OCI-LY1 (cell line): Measurements from ENCODE around the gene RPL21.

Experiments
- H2AFZ ChIP-seq: fragments of 200-600 bp; sonication (generic), shearing (Covaris generic); 2 replicates; pipeline ENCODE4 v1.6.0; 2014; ENCODE audit warnings: antibody characterized with exemption, mild to moderate bottlenecking, low read length
- H3F3A ChIP-seq: fragments of 200-600 bp; sonication (generic), shearing (Covaris generic); 2 replicates; pipeline ENCODE4 v1.6.0; 2014; ENCODE audit warnings: mild to moderate bottlenecking, antibody characterized with exemption, low read length, moderate library complexity; ENCODE audit not compliant: insufficient read depth
- H3K27ac ChIP-seq: fragments of 200-600 bp; sonication (generic); 2 replicates; pipeline ENCODE4 v1.5.1; 2014; ENCODE audit warnings: low read length, mixed run types, mild to moderate bottlenecking, low read depth; ENCODE audit not compliant: poor library complexity, severe bottlenecking
- H3K27me3 ChIP-seq: fragments of 200-600 bp; sonication (generic); 2 replicates; pipeline ENCODE4 v1.6.0; 2014; ENCODE audit warnings: antibody characterized with exemption, mild to moderate bottlenecking, low read length, moderate library complexity; ENCODE audit not compliant: insufficient read depth
- H3K36me3 ChIP-seq: fragments of 200-600 bp; sonication (generic); 2 replicates; pipeline ENCODE4 v1.6.1; 2014; ENCODE audit warnings: mild to moderate bottlenecking, antibody characterized with exemption, low read length, moderate library complexity, mixed read lengths; ENCODE audit not compliant: insufficient read depth
- H3K4me1 ChIP-seq: fragments of 200-600 bp; sonication (generic); 2 replicates; pipeline ENCODE4 v1.5.1; 2014; ENCODE audit warnings: mild to moderate bottlenecking, low read length, moderate library complexity; ENCODE audit not compliant: insufficient read depth, severe bottlenecking
- H3K4me2 ChIP-seq: fragments of 200-600 bp; sonication (generic), shearing (Covaris generic); 2 replicates; pipeline ENCODE4 v1.6.1; 2014; ENCODE audit warnings: low read length
- H3K4me3 ChIP-seq: fragments of 200-600 bp; sonication (generic); 2 replicates; pipeline ENCODE4 v1.5.1; 2014; ENCODE audit warnings: low read length, low read depth, mild to moderate bottlenecking, mixed read lengths; ENCODE audit not compliant: poor library complexity, severe bottlenecking
- H3K79me2 ChIP-seq: fragments of 200-600 bp; shearing (Covaris generic); 2 replicates; pipeline ENCODE4 v1.6.1; 2016; ENCODE audit warnings: mixed run types, low read length, mixed read lengths; ENCODE audit not compliant: insufficient read depth
- H3K9ac ChIP-seq: fragments of 200-600 bp; sonication (generic), shearing (Covaris generic); 2 replicates; pipeline ENCODE4 v1.6.1; 2014; ENCODE audit warnings: mild to moderate bottlenecking, low read length, mixed read lengths
- H3K9me2 ChIP-seq: fragments of 200-600 bp; sonication (generic), shearing (Covaris generic); 2 replicates; pipeline ENCODE4 v1.6.1; 2014; ENCODE audit warnings: low read depth, mild to moderate bottlenecking, low read length, mixed read lengths
- H3K9me3 ChIP-seq: fragments of 200-600 bp; shearing (Covaris generic); 2 replicates; pipeline ENCODE4 v1.6.1; 2014; ENCODE audit warnings: low read length, mixed read lengths
- H4K20me1 ChIP-seq: fragments of 200-600 bp; sonication (generic), shearing (Covaris generic); 2 replicates; pipeline ENCODE4 v1.6.0; 2016; ENCODE audit warnings: mild to moderate bottlenecking, low read length; ENCODE audit not compliant: insufficient read depth
- CTCF ChIP-seq: fragments of 200-600 bp; sonication (generic), shearing (Covaris generic); IDR thresholded peaks from 2 replicates; pipeline ENCODE4 v1.5.1; 2017; ENCODE audit warnings: mild to moderate bottlenecking, antibody characterized with exemption, low read length, moderate library complexity, mixed read lengths
- EZH2 ChIP-seq: fragments of 200-600 bp; sonication (generic), shearing (Covaris generic); IDR thresholded peaks from 2 replicates; pipeline ENCODE4 v1.8.0; 2017; ENCODE audit warnings: borderline replicate concordance, mixed run types, mild to moderate bottlenecking, antibody characterized with exemption, low read length, moderate library complexity, mixed read lengths

The RPL21 gene

GRCh38 chr13:27226991-27227390, 24.4 kb upstream of the RPL21 start:
- H3K9me2 ChIP-seq = no peaks in the 10 kb centered on the region
- H4K20me1 ChIP-seq = no peaks in the 10 kb centered on the region
- H3K27me3 ChIP-seq = peaks cover 5% of the 10 kb centered on the region; the same call in 1 of the 2 replicates
- TF ChIP-seq CTCF = no peak
- no peak for TF ChIP-seq EZH2
- no peaks in the 10 kb centered on the region; the same call in 1 of the 2 replicates for H3K36me3 ChIP-seq
- H3F3A ChIP-seq = no peaks in the 10 kb centered on the region
- 0 out of 2 replicates have a peak, but pooled peaks cover 4% of the 10 kb centered on the region for H3K9me3 ChIP-seq
- H3K79me2 ChIP-seq = no peaks in the 10 kb centered on the region
- no peak overlapping the region for H2AFZ ChIP-seq
- no peak overlapping the region for H3K4me3 ChIP-seq
- no peak overlapping the region for H3K27ac ChIP-seq
- no peak overlapping the region for H3K4me2 ChIP-seq
- H3K4me1 ChIP-seq = no peaks in the 10 kb centered on the region
- no peak overlapping the region for H3K9ac ChIP-seq

GRCh38 chr13:27228131-27228530, 23.2 kb upstream of the RPL21 start:
- Histone ChIP-seq H3K4me2 (no peak overlapping the region), H3K27me3 (peaks cover 5% of the 10 kb centered on the region; the same call in 1 of the 2 replicates), H3K27ac (no peak overlapping the region), H3K9me2 (no peaks in the 10 kb centered on the region), H3F3A (no peaks in the 10 kb centered on the region), H3K4me3 (no peak overlapping the region), H3K9ac (no peak overlapping the region), H3K36me3 (no peaks in the 10 kb centered on the region; the same call in 1 of the 2 replicates), H2AFZ (no peak overlapping the region), H3K79me2 (no peaks in the 10 kb centered on the region), H3K9me3 (0 out of 2 replicates have a peak, but pooled peaks cover 4% of the 10 kb centered on the region), H3K4me1 (no peaks in the 10 kb centered on the region), H4K20me1 (no peaks in the 10 kb centered on the region)
- TF ChIP-seq EZH2 (no peak), CTCF (no peak)

DNA sequence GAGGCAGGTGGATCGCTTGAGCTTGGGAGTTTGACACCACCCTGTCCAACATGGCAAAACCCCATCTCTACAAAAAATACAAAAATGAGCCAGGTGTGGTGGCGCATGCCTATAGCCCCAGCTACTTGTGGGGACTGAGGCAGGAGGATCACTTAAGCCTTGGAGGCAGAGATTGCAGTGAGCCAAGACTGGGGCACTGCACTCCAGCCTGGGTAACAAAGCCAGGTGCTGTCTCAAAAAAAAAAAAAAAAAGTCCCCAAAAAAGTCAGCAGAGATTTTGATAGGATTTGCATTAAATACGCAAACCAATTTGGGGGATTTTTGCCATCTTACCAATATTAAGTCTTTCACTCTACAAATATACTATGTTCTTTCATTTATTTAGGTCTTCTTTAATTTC, 21.7 kb upstream of the RPL21 start:
- Histone ChIP-seq H3F3A (no peaks in the 10 kb centered on the region), H3K4me1 (no peaks in the 10 kb centered on the region), H3K4me3 (no peak overlapping the region), H3K9ac (no peak overlapping the region), H3K9me3 (0 out of 2 replicates have a peak, but pooled peaks cover 4% of the 10 kb centered on the region), H3K4me2 (no peak overlapping the region), H4K20me1 (no peaks in the 10 kb centered on the region), H2AFZ (no peak overlapping the region), H3K36me3 (no peaks in the 10 kb centered on the region; the same call in 1 of the 2 replicates), H3K9me2 (no peaks in the 10 kb centered on the region), H3K79me2 (no peaks in the 10 kb centered on the region), H3K27me3 (peaks cover 5% of the 10 kb centered on the region; the same call in 1 of the 2 replicates), H3K27ac (no peak overlapping the region)
- TF ChIP-seq EZH2 (no peak), CTCF (no peak)
